HG03432 (cell line): ENCODE data around the gene PNMA8B.
"Not testable (repeated sequence)": the region's sequence is repeated elsewhere in the genome, so short reads cannot be mapped to it uniquely, and the experiment has no call there.

ENCODE experiments used
- ATAC-seq: cut with Tn5 transposase; IDR thresholded peaks from one replicate; pipeline ENCODE4 v1.9.1; 2021; ENCODE audit warnings: mild to moderate bottlenecking, moderate library complexity; ENCODE audit not compliant: unreplicated experiment

The PNMA8B gene

GRCh38 chr19:46514589-46515289 is 19.1 kb upstream of the PNMA8B start:
- no peak for ATAC-seq

GRCh38 chr19:46513461-46514236 is 18.0 kb upstream of the PNMA8B start:
- no peak for ATAC-seq

- ATAC-seq, result no peak
Measured at GRCh38 chr19:46511237-46511636, 15.6 kb upstream of the PNMA8B start.

GRCh38 chr19:46508206-46508605 is 12.5 kb upstream of the PNMA8B start:
- no peak for ATAC-seq

- ATAC-seq, result no peak
Measured at GRCh38 chr19:46503848-46504453, 8.3 kb upstream of the PNMA8B start.

GRCh38 chr19:46502891-46503290 is 7.2 kb upstream of the PNMA8B start:
- ATAC-seq, result no peak

GRCh38 chr19:46499692-46500091 is 4.0 kb upstream of the PNMA8B start:
- no peak for ATAC-seq

- no peak for ATAC-seq
Measured at GRCh38 chr19:46497773-46498172, 2.1 kb upstream of the PNMA8B start.

GRCh38 chr19:46496886-46497285 is 1.2 kb upstream of the PNMA8B start:
- ATAC-seq, result not testable (repeated sequence)

- no peak for ATAC-seq
Measured at GRCh38 chr19:46496304-46496703, 637 bp upstream of the PNMA8B start.

GRCh38 chr19:46494941-46495785 is 504 bp downstream of the PNMA8B start:
- ATAC-seq, result no peak

GRCh38 chr19:46494146-46494940 is 1.3 kb downstream of the PNMA8B start:
- ATAC-seq, result no peak

- ATAC-seq, result no peak
Measured at GRCh38 chr19:46493236-46494145, 2.2 kb downstream of the PNMA8B start.

- ATAC-seq, result no peak
Measured at GRCh38 chr19:46492841-46493235, 2.8 kb downstream of the PNMA8B start.

GRCh38 chr19:46491975-46492682 is 3.5 kb downstream of the PNMA8B start:
- ATAC-seq, result no peak

GRCh38 chr19:46490774-46491173 is 4.9 kb downstream of the PNMA8B start:
- no peak for ATAC-seq

- ATAC-seq, result no peak
Measured at GRCh38 chr19:46489445-46490272, 6.0 kb downstream of the PNMA8B start.

GRCh38 chr19:46488551-46488950 is 7.1 kb downstream of the PNMA8B start:
- no peak for ATAC-seq
